DND-41 (cell line): ENCODE data around the gene DNAJA1.

Experiments
- CTCF ChIP-seq: IDR thresholded peaks from 2 replicates; pipeline ENCODE4 v1.5.1; 2012; ENCODE audit warnings: borderline replicate concordance, low read length, moderate library complexity, mild to moderate bottlenecking; ENCODE audit not compliant: poor library complexity, severe bottlenecking; ENCODE audit errors: extremely low read depth
- EZH2 ChIP-seq: IDR thresholded peaks from 3 replicates; pipeline ENCODE4 v1.6.1; 2012; ENCODE audit warnings: borderline replicate concordance, low read depth, mild to moderate bottlenecking, moderate library complexity, low read length, inconsistent platforms; ENCODE audit not compliant: severe bottlenecking

GRCh38 chr9:33048054-33048465 is 23.0 kb downstream of the DNAJA1 start:
- no peak for TF ChIP-seq EZH2
- no peak for TF ChIP-seq CTCF
